Activated T-helper 1 cell treated with anti-CD3 and anti-CD28 coated beads, Interleukin-2, amount 50 U/mL, for 16 hours (primary cell): ENCODE data around the gene TNFAIP2.
"Not testable (repeated sequence)": the region's sequence is repeated elsewhere in the genome, so short reads cannot be mapped to it uniquely, and the experiment has no call there.

ENCODE experiments used
- DNase-seq, 2 donors: peaks; one replicate each; pipeline ENCODE4 v3.0.0-alpha.2; 2020; ENCODE audit warnings: low read depth in 1 of 2, low spot score in 1 of 2

TNFAIP2 gene

GRCh38 chr14:103107941-103108748 lies 15.1 kb upstream of the TNFAIP2 start:
- no peak for DNase-seq

GRCh38 chr14:103108749-103109207 lies 14.5 kb upstream of the TNFAIP2 start:
- DNase-seq, result no peak

GRCh38 chr14:103109535-103110441 lies 13.5 kb upstream of the TNFAIP2 start:
- no peak for DNase-seq

GRCh38 chr14:103110681-103111231 lies 12.5 kb upstream of the TNFAIP2 start:
- no peak for DNase-seq

GRCh38 chr14:103111232-103111868 lies 11.9 kb upstream of the TNFAIP2 start:
- no peak for DNase-seq

- DNase-seq, result no peak
Measured at GRCh38 chr14:103112400-103113243, 10.6 kb upstream of the TNFAIP2 start.

GRCh38 chr14:103113303-103113702 lies 10.0 kb upstream of the TNFAIP2 start:
- DNase-seq, result no peak

GRCh38 chr14:103113774-103114173 lies 9.5 kb upstream of the TNFAIP2 start:
- no peak for DNase-seq

GRCh38 chr14:103115086-103115679 lies 8.1 kb upstream of the TNFAIP2 start:
- not testable (repeated sequence) for DNase-seq

GRCh38 chr14:103115845-103116572 lies 7.3 kb upstream of the TNFAIP2 start:
- DNase-seq, result no peak

- DNase-seq, result no peak
Measured at GRCh38 chr14:103116636-103117035, 6.6 kb upstream of the TNFAIP2 start.

GRCh38 chr14:103117499-103117898 lies 5.8 kb upstream of the TNFAIP2 start:
- DNase-seq, result not testable (repeated sequence)

GRCh38 chr14:103118018-103118662 lies 5.1 kb upstream of the TNFAIP2 start:
- DNase-seq, result no peak

- DNase-seq, result no peak
Measured at GRCh38 chr14:103118663-103119404, 4.4 kb upstream of the TNFAIP2 start.

- DNase-seq, result not testable (repeated sequence)
Measured at GRCh38 chr14:103119527-103119926, 3.7 kb upstream of the TNFAIP2 start.

- DNase-seq, result no peak
Measured at GRCh38 chr14:103121121-103121845, 2.0 kb upstream of the TNFAIP2 start.

- DNase-seq, result no peak
Measured at GRCh38 chr14:103121846-103122584, 1.2 kb upstream of the TNFAIP2 start.
